Right renal pelvis (tissue), 4 donors: Measurements from ENCODE around the gene CADM2. TPM values are rescaled to one million over a fixed set of nuclear protein-coding genes. Genes with fewer than 3 reads are reported as not detected.
"Not testable (repeated sequence)": the region's sequence is repeated elsewhere in the genome, so short reads cannot be mapped to it uniquely, and the experiment has no call there.

Experiments
- DNase-seq, 4 donors: peaks; one replicate each; pipeline ENCODE4 v3.0.0-alpha.2; 2013; ENCODE audit warnings: low read depth in 4 of 4, low spot score in 3 of 4, missing footprints in 1 of 4
- polyA plus RNA-seq, 4 donors: library from polyadenylated mRNA; unstranded; fragments of 120-200 nt; gene quantifications; one replicate each; pipeline ENCODE4 v1.2.1, GENCODE V29; 2013; ENCODE audit not compliant: insufficient read length in 4 of 4

Gene CADM2
- polyA plus RNA-seq, 4 donors: 0.53 to 1.0 (median 0.59) TPM

GRCh38 chr3:85626662-85627061, 667.9 kb downstream of the CADM2 start:
- no peak for DNase-seq

GRCh38 chr3:85627932-85628331, 669.1 kb downstream of the CADM2 start:
- no peak for DNase-seq

GRCh38 chr3:85631070-85631469, 672.3 kb downstream of the CADM2 start:
- no peak for DNase-seq

GRCh38 chr3:85632921-85633320, 674.1 kb downstream of the CADM2 start:
- no peak for DNase-seq

GRCh38 chr3:85652360-85652759, 693.6 kb downstream of the CADM2 start:
- DNase-seq: no peak

- DNase-seq: no peak
These were observed 701.7 kb downstream of the CADM2 start for GRCh38 chr3:85660451-85660850.

GRCh38 chr3:85662462-85662861, 703.7 kb downstream of the CADM2 start:
- no peak for DNase-seq

GRCh38 chr3:85667744-85668143, 709.0 kb downstream of the CADM2 start:
- DNase-seq: no peak

- DNase-seq: no peak
These were observed 711.9 kb downstream of the CADM2 start for GRCh38 chr3:85670634-85671205.

GRCh38 chr3:85672761-85673160, 714.0 kb downstream of the CADM2 start:
- no peak for DNase-seq

- DNase-seq: no peak
These were observed 719.9 kb downstream of the CADM2 start for GRCh38 chr3:85678713-85679112.

GRCh38 chr3:85681906-85682305, 723.1 kb downstream of the CADM2 start:
- DNase-seq: no peak

- DNase-seq: no peak
These were observed 732.4 kb downstream of the CADM2 start for GRCh38 chr3:85691196-85691595.

- no peak for DNase-seq
These were observed 738.4 kb downstream of the CADM2 start for GRCh38 chr3:85697156-85697555.

- no peak for DNase-seq
These were observed 747.3 kb downstream of the CADM2 start for GRCh38 chr3:85706130-85706529.

GRCh38 chr3:85708325-85708724, 749.5 kb downstream of the CADM2 start:
- DNase-seq: not testable (repeated sequence)

- no peak for DNase-seq
These were observed 750.6 kb downstream of the CADM2 start for GRCh38 chr3:85709346-85709892.

- DNase-seq: no peak
These were observed 751.7 kb downstream of the CADM2 start for GRCh38 chr3:85710490-85710889.

- no peak for DNase-seq
These were observed 762.8 kb downstream of the CADM2 start for GRCh38 chr3:85721409-85722145.

- no peak for DNase-seq
These were observed 767.0 kb downstream of the CADM2 start for GRCh38 chr3:85725809-85726208.

GRCh38 chr3:85726241-85726640, 767.5 kb downstream of the CADM2 start:
- no peak for DNase-seq

- no peak for DNase-seq
These were observed 779.1 kb downstream of the CADM2 start for GRCh38 chr3:85737846-85738245.
